Measurements from ENCODE around the gene NUDT16L1.

The NUDT16L1 gene

DNA sequence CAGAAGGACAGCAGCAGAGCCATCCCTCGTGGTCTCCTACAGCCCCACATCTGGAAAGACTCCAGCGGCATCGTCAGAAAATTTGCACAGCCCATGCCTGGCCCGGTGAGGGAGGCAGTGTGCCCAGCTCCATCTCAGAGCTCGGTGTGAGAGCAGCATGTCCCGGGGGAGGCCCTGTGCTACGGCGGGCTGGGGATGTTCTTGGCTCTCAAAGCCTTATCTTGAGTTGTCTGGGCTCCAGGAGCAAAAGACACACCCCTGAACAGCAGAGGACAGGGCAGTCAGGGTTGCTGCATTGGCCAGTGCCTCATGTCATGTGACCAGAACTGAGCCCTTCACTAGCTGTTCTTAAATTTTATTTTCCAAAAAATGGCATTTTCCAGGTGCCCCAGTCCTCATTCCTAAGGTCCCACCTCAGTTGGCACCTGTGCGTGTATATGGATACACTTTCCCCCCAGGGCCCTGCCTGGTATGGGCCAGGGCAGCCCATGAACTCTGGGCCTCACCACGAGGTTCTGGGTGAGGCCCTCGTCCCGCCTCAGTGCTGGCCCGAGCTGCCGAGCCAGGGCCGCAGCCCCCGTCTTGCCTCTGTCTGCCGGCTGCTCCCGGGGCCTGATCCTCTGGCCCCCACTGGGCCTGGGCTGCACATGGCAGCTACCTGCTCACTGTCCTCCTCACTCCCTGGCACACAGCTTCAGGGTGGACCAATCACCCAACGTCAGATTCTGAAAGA, 3.0 kb downstream of the NUDT16L1 start:
- no peak for DNase-seq

DNA sequence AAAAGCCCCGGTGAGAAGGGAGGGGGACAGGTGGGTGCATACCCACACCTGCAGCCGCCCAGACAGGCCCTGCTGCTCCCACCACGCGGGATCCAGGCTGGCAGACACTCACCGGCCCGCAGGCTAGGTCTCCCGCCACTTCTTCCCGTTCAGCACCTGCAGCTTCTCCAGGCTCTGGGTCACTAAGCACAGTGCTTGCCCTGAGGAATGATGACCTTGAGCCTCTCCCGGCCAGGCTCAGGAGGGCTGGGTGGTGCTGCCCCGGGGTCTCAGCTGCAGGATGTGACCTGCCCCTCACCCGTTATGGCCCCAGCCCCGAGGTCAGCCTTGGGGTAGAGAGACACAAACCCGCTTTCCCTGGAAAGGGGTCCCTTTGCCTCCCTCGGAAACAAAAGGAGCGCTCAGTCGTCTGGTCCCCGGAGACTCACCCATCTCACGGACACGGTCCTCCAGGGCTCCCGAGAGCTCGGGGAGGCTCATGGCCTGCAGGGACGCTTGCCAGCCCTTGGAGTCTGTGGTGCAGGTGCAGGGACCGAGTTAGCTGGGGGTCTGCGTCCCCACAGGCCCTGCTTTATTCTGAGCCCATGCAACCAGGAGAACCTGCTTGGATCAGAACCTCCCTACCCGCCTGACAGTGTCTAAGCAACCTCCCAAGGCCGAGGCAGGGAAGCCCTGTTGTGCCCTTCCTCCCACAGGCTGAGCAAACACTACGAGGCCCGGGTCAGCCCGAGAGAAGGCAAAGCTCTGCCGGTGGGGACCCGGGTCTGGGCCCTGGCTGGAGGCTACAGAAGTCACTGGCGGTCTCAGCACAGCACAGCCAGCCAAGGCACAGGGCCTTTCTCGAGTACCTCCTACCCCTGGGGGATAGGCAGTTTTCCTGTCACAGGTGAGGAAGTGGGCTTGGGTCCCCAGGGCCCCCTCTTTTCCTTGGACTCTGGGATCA, 3.8 kb downstream of the NUDT16L1 start:
- DNase-seq = no peak

DNA sequence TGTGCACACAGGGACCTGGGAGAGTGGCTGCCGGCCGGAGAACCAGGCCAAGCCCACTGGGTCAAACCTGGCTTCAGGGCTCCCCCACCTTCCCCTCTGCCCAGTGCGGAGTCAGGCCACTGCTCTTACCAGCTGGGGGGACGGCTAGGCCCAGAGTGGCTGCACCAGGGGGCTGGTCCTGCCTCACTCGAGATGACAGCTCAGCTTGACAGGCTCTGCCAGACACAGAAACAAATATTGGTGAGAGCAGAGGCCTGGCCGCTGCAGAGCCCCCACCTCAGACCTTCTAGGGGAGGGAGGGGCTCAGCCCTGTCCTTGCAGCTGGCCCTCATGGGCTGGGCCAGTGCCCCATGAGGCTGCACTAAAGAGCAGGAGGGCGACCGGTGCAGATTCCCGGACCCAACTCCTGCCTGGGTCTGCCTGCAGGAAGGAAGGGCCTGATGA, 4.5 kb downstream of the NUDT16L1 start:
- DNase-seq = no peak

DNA sequence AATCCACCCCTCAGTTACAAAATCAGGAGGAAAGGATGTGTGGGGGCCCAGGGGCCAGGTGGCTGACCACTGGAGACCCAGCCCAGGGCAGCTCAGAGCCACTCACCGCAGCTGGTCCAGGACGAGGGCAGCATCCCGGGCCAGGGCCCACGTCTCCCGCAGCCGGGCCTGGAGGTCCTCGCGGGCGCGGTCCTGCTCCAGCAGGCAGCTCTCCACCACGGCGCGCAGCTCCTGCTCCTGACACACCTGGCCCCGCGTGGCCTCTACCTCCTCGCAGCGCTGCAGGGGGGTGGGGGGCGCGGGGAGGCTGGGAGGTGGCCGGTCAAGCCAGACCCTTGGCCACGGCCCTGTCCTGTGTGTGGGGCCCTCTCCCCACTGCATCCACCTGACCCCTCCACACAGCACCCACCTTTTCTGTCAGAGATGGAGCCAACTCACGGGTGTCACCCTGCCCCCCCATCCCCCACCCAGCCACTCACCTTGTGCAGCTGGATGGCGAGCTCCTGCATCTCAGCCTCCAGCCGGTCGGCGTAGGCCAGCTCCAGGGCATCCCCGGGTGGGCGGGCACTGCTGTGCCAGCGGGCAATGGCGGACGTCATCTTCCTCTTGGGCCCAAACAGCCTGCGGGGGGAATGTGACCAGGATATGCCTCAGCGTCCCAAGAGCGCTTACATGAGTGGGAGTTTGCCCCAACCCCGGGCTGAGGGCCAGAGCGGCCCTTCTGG, 5.1 kb downstream of the NUDT16L1 start:
- no peak for DNase-seq

DNA sequence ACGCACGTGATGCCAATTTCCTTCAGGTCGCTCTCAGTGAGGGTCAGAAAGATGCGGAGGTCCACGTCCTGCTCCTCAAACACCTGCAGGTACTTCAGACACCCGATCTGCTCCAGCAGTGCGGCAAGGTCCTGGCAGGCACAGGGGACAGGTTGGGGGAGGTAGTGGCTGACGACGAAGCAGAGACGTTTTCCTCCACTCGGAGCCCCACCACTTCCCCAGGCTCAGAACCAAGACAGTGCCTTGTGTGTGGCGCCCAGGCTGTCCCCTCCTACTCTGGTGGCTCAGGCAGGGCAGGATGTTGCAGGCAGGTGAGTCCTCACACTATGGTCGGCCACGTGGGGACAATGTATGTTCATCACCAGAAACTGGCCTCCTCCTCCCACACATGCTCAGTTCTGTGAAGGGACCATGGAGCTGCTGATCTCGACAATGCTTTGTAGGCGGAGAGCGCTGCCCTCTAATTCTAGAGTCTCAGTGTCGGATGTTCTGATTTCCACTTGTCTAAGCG, 5.7 kb downstream of the NUDT16L1 start:
- DNase-seq = no peak

DNA sequence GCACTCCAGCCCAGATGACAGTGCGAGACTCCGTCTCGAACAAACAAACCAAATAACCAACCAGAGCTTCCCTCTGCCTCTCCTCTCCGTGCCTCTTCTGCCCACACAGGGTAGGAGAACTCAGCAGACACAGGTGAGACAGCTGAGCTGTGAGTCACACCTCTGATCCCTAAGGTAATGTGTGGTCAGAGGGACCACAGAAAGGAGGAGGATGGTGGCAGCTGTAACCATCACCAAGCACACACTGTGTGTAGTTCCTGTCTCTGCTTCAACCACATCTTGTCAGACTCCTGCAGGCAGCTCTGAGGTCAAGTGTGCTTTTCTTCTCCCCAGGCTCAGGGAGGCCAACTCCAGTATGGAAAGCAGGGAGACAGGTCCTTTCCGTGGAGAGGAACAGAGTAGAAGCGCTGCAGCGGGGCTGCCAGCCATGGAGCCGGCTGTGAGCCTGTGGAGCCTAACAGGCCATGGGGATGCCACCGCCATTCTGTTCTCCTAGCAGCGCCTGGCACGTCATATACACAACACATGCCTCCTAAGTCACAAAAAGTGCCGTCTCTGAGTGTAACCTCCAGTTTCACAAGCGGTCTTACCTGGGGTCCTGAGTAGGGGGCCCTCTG, 7.1 kb downstream of the NUDT16L1 start:
- DNase-seq = no peak

DNA sequence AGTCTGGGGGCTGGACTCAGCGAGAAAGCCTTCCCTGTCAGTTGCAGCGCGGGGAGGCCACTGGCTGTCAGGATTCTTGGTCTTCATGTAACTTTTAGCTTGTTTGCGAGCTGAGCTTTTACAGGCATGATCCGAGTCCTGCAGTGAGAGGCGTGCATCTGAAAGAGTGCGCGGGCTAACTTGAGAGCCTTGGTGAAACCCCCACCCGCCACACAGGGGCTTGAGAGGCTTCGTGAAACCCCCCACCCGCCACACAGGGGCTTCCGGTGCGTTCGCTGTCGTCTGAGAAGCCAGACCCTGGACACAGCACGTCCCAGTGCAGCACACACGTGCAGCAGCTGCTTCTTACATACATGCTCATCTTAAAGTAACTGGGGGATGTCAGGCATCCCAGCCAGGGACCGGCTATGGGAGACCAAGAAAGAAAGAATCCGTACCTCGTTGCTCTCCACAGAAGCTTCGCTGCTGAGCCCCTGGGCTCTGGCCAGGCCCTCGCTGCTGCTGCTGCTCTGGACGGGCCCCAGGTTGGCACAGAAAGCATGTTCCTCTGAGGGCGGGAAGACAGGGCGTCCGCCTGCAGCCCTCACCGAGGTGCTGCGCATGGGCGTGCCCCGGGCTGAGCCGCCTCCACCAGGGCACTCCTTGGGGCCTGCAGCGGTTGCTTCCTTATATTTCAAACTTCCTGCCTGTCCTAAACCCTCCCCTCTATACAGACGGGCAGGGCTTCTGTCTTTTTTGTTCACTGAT, 7.8 kb downstream of the NUDT16L1 start:
- no peak for DNase-seq

DNA sequence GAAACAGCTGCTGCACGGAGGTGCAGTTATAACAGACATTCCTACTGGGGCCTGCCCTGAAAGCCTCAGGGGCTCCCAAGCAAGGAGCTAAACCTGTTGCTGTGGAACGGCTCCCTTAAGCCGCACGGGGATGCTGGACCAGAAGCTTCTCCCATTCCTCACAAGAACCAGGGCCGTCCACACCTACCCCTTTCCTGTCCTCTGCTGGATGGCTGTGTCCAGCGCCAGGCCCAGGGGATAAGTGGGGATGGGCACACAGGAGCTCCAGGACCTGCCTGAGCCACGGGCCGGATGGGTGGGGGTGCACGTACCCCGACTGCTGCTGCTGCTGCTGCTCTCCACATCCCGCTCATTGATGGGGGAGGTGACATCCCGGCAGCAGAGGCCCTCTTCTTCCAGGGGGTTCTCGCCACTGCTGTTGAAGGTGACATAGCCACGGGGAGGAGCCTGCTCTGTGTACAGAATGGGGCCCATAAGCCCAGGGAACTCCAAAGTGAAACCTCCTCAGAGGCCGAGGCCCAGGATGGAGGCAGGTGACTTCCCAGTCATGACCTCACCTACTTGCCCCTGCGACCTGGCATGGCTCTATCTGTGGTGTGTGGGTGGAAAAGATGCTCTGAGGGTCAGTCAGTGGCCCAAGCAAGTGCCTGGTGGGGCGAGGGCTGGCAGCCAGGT, 8.6 kb downstream of the NUDT16L1 start:
- no peak for DNase-seq

DNA sequence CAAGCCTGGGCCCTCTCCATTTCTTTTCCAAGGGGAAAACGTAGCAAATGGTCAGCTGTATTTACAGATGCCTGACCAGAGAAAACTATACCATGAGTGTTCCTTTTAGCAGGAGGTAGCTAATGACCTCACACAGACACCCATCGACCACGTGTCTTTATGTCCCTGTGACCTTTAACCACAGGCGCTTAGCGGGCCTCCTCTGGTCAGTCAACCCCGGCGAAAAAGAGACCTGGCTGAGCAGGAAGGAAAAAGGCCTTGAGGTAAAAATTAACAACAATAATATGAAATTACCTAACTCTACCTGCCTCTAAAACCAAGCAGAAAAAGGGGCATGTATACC, 9.1 kb downstream of the NUDT16L1 start:
- no peak for DNase-seq

DNA sequence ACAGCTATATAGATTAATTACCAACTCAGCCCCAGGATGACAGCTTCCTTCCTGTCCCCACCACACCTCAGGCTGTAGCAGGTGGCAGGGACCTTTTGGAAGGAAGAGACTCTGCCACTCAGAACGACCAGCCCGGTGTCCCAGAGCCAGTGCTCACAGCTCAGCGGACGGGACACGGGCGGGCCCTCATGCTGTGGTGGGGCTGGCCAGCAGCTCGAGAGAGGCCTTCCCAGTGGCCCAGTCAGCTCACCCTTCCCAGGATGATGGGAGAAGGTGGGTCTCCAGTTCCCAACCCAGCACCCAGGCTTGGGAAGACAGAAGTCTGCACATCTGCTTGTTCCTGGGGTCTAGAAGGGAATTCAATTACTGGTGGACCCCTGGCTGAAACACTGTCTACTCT, 10.5 kb downstream of the NUDT16L1 start:
- no peak for DNase-seq

DNA sequence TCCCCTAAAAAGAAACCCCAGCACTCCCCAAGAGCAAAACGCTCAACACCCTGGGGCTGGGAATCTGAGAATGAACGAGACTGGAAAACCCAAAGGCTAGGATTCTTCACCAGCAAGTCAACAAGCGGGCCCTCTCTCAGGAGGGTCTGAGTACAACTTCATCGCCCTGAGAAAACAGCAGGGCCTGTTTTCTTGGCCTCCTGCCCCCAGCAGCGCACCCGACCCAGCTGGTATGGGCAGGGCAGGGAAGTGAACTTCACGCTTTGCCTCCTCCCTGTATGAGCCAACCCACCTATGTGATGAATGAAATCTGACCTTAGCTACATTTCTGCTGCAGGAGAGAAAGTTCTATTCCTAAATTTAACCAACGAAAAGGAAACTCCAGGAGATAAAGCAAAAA, 11.1 kb downstream of the NUDT16L1 start:
- DNase-seq = no peak

DNA sequence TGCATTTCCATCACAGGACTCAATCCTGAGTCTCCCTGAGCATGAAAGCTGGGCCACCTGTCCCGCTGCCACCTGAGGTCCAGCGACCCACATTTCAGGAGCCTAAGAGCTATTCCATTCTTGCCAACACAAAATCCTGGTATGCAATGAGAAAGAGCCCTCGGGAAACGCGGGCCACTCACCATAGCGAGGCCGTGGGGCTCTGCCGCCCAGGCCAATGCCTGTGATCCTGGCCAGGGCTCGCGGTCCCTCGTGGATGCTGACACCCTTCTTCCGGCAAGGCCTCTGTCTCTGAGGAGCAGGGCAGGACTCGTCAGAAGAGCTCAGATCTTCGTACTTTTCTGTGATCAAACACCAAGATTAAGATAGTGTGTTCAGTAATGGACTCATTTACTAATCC, 11.6 kb downstream of the NUDT16L1 start:
- DNase-seq = no peak

DNA sequence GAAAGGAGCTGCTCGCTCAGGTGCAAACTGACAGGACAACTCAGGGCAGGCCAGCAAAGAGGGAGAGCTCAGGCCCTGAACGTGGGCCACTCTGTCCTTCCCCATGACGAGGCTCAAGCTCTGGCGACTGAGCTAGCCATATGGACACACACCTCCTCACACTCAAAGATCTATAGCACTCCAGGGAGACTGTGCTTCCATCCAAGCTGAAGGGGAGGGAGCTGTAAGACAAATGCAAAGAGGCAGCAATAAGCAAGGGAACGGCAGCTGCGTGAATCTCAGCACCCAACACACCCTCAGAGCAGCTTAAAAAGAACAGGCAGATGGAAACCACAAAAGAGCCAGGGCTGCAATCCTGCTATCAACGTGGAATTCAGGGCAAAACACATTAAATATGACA, 13.5 kb downstream of the NUDT16L1 start:
- no peak for DNase-seq

DNA sequence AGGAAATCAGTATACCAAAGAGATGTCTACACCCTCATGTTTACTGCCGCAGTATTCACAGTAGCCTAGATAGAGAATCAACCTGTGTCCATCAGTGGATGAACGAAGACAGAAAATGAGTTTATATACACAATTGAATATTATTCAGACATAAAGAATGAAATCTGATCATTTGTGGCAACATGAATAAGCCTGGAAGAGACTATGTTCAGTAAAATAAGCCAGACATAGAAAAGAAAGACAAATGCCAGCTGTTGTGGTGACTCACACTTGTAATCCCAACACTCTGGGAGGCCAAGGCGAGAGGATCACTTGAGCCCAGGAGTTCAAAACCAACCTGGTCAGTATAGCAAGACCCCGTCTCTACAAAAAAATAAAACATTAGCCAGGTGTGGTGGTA, 16.1 kb downstream of the NUDT16L1 start:
- DNase-seq = no peak

DNA sequence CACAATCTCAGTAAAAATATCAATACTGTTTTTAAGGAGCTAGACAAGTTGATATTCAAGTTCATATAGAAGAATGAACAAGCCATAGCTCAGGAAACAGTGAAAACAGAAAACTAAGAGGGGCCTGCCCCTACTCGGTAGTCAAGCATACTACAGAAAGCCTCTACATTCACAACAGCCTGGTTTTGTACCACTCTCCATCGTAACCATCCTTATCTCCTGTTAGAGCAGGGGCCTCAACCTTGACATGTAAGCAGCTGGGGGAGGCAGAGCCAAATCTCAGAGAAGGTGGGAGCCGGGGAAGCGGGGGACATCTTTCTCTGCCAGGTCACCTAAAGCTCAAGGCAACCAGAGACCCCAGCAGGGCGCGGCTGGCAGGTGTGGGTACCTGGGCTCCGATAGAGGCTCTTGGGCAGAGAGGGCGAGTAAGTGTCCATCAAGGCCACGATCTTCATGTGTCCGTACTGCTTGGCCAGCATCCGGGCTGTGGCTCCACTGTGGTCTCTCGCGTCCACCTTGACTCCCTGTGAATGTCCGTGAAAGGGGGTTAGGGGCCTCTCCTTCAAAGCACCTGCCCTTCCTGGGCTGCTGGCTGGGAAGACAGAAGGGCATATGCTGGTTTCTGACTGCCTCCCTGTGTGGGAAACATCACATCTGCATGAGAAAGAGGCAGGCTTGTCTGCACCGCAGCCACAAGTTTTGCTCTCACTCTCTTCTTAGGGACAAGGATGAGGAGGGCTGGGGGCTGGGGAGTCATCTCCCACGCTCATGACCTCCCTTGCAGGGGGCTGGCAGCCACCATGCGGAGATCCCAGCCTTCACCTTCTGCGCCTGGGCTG, 20.5 kb downstream of the NUDT16L1 start:
- DNase-seq = no peak

DNA sequence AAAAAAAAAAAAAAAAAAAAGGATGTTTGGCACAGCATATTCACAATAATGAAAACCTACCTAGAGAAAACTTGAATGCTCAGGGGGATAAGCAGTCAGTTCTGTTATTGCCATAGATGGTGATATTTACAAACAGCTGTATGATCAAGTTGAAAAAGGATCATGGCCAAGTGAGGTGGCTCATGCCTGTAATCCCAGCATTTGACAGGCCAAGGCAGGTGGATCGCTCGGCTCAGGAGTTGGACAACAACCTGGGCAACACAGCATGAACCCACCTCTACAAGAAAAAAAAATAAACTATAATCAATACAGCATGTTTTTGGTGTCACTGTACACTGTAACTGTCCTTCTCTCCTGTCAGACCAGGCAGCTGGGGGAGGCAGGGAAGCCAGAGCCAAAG, 21.6 kb downstream of the NUDT16L1 start:
- DNase-seq = no peak

DNA sequence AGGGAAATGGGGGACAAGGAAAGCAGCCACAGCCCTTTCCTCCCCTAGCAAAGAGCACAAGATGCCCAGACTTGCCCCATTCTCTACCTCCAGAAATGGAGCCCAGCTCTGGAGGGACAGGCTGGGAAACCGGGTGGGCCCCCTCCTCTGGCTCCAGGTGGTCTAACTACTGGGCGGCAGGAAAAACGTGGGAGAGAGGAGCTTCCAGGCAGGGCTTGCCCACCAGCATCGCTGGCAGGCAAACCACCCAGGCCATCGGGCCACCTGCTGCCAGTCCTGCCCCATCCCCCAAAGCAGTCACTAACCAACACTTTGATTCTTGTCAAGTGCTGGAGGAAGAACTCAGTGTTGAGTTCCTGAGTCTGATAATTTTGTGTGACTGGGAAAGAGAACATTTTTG, 25.1 kb downstream of the NUDT16L1 start:
- DNase-seq = no peak

DNA sequence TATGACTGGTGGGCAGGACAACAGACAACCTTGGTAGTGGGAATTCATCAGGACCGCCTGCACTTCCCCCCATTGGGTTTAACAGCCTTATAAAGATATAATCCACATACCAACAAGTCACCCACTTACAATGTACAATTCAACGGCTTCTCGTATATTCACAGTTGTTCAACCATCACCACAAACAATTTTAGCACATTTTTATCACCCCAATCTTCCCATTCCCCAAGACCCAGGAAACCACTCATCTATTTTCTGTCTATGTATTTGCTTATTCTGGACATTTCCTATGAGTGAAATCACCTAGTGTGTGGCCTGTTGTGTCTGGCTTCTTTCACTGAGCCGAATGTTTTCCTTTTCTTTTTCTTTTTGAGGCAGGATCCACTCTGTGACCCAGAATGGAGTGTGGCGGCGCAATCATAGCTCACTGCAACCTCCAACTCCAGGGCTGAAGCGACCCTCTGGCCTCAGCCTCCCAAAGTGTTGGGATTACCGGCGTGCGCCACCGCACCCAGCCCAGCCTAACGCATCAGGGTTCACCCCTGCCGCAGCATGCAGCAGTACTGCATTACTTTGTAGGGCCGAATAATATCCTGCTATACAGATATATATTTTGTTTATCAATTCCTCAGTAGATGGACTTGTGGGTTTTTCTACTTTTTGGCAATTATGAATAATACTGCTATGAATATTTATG, 29.9 kb downstream of the NUDT16L1 start:
- DNase-seq = no peak

DNA sequence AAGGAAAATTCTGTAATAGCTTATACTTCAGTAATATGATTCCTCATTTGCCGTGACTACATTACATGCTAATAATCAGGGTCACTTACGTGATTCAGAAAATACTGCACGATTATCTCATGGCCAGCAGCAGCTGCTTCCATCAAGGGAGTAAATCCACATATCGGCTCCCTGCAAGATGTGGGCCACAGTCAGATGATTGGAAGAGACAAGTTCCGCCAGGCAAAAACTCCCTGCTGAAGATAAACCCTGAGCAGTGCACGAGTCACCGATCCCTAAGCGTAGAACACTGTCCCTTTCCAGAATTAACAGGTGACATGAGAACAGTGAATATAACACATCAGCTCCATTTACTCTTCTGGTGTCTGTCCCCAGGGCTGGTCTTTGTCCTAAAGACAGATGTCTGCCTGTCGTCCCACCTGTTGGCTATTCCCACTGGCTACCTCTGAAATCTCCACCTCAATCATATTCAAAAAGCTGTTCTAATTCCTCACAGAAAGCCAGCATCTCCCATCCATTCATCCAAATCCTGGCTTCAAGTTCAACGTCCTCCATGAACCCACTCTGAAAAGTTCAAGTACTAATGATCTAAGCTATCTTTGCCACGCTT, 31.4 kb downstream of the NUDT16L1 start:
- DNase-seq = no peak

DNA sequence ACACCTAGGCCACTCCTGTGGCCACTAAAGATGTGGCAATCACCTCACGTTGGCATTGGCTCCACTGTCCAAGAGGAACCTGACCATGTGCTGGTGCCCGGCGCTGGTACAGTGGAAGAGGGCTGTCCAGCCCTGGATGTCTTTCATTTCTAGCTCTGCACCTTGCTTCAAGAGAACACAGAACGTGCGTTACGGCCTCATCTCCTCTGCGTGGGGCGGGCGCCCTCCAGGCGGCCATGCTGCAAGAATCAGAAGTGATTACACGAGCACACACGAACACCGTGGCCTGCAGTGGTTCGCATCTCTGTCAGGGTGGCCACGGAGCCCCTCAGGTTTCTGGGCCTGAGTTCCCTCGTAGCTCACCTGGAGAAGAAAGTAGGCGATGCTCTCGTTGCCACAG, 33.3 kb downstream of the NUDT16L1 start:
- no peak for DNase-seq
